GM19238 (cell line): ENCODE data around the gene DGKI.

Experiments
- DNase-seq: peaks from one replicate; pipeline ENCODE4 v3.0.0; 2011; ENCODE audit warnings: low spot score; ENCODE audit not compliant: insufficient read length

The DGKI gene

GRCh38 chr7:137546009-137546408 lies 300.8 kb downstream of the DGKI start:
- DNase-seq, result no peak

GRCh38 chr7:137545059-137545716 lies 301.6 kb downstream of the DGKI start:
- DNase-seq, result no peak

GRCh38 chr7:137544453-137545058 lies 302.2 kb downstream of the DGKI start:
- DNase-seq, result no peak

- DNase-seq, result no peak
These were observed 307.6 kb downstream of the DGKI start for GRCh38 chr7:137539111-137539715.

- no peak for DNase-seq
These were observed 308.4 kb downstream of the DGKI start for GRCh38 chr7:137538361-137538762.

- DNase-seq, result no peak
These were observed 311.2 kb downstream of the DGKI start for GRCh38 chr7:137535579-137535978.

GRCh38 chr7:137531671-137532070 lies 315.1 kb downstream of the DGKI start:
- DNase-seq, result no peak

GRCh38 chr7:137527634-137528033 lies 319.1 kb downstream of the DGKI start:
- DNase-seq, result no peak

- no peak for DNase-seq
These were observed 323.6 kb downstream of the DGKI start for GRCh38 chr7:137523171-137523570.

- no peak for DNase-seq
These were observed 325.3 kb downstream of the DGKI start for GRCh38 chr7:137521451-137521850.

GRCh38 chr7:137519947-137520346 lies 326.8 kb downstream of the DGKI start:
- DNase-seq, result no peak

GRCh38 chr7:137519181-137519691 lies 327.5 kb downstream of the DGKI start:
- no peak for DNase-seq

GRCh38 chr7:137513091-137513490 lies 333.7 kb downstream of the DGKI start:
- no peak for DNase-seq

GRCh38 chr7:137507096-137507495 lies 339.7 kb downstream of the DGKI start:
- no peak for DNase-seq

- no peak for DNase-seq
These were observed 340.7 kb downstream of the DGKI start for GRCh38 chr7:137506031-137506430.

GRCh38 chr7:137501562-137501961 lies 345.2 kb downstream of the DGKI start:
- DNase-seq, result no peak

- DNase-seq, result no peak
These were observed 353.9 kb downstream of the DGKI start for GRCh38 chr7:137492889-137493288.

- DNase-seq, result no peak
These were observed 356.9 kb downstream of the DGKI start for GRCh38 chr7:137489880-137490279.

GRCh38 chr7:137488038-137488437 lies 358.7 kb downstream of the DGKI start:
- no peak for DNase-seq

GRCh38 chr7:137485818-137486217 lies 361.0 kb downstream of the DGKI start:
- DNase-seq, result no peak

- no peak for DNase-seq
These were observed 362.4 kb downstream of the DGKI start for GRCh38 chr7:137484326-137484725.

GRCh38 chr7:137482466-137482865 lies 364.3 kb downstream of the DGKI start:
- DNase-seq, result no peak
